Activated CD8-positive, alpha-beta memory T cell treated with anti-CD3 and anti-CD28 coated beads, Interleukin-2, amount 50 U/mL, for 1 hour (primary cell): ENCODE results near the gene ROBO1.

Experiments used
- DNase-seq: peaks from one replicate; pipeline ENCODE4 v3.0.0-alpha.2; 2020; ENCODE audit errors: extremely low read depth

The ROBO1 gene

DNA sequence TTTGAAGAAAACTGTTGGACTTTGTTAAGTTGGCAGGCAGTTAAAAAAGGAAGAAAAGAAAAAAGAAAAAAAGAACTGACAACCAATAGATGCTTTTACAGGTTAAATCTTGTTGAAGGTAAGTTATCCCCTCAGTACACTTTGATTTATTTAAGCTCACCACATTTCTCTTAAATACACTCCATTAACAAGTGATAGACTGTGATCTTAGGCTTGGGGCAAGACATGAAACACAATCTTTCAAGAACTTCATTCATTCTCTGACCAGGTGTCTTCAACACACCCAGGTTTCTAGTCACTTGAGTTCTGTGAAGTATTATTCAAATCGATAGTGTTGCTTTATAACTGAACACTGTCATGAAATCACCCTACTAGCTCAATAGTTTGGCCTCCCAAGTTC is 751.9 kb downstream of the ROBO1 start:
- DNase-seq: no peak

DNA sequence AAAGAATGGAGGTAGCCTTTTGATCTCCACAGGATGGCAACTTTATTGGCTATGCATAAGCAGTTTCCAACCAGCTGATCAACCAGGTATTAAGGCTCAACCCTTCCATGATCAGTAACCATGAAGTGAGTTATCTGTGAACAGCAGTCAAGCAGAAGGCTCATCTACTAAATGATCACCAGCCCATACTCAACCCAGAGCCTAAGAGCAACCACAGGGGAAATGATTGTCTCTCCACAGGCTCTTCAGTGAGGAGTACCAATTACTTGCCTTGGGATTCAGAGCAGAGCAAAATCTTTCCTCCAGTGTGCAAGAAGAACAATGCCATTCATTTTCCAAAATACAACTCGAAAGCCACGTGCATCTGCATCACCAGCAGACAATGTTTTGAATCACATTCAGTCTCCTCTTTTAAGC is 754.8 kb downstream of the ROBO1 start:
- DNase-seq: no peak

DNA sequence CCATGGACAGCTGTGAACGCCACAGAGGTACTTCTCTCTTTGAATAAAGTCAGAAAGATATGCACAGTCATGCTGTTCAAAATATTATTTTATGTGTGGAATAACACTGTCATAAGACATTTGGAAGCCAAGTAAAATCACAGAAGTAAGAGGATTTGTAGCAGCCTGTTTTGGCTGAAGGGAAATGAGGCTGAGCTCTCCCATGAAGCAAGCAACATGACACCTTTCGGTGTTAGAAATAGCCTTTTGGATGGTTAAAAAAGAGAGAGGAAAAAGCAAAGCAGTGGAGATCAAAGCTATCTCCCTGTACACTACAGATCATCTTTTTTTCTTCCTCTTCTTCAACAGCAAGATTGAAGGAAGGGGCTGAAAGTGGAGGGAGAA is 755.3 kb downstream of the ROBO1 start:
- no peak for DNase-seq

DNA sequence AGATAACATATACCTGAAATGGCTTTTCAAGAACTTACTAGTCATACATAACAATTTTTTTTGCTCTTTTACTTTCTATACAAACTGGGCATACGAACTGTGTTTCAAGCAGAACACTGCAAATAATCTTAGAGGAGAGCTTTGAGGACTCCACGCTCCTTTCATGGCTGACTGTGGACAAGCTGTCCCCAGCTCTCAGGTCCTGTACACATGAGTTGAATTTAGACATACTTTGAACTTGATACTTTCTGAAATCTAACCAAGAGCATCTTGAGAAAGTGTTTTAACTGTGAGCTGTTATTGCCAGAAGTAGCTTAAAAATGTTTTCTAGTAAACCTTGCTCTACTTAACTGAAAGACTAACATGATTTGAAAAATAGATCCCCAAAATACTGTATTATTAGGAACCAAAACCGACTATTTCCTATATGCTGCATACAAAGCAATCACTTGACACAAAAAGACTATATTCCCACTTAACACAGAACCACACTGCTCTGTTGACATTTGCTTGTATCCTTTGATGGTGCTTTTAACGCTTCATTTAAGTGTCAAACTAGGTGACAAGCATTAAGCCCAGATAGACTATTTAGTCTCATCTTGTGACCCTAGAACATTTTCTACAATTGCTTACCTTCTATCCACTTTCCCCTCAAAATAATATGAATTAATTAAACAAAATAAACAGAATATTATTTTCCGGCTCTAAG is 755.8 kb downstream of the ROBO1 start:
- no peak for DNase-seq

DNA sequence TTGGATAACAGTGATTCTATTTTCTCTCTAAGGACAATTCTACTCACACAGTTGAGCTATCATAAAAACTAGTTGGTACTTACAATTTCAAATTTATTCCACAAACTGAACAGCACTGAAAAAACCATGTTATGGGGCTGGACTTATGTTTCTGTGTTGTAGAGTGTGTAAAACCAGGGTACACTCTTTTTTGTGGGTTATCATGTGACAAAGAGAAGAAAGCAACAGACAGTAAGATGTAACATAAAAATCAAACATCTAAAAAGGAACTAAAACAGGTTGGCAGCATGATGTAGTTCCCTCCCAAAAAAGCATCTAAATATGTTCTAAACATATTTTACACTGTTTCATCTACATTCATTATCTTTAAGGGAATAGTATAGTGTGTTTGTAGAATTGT is 757.9 kb downstream of the ROBO1 start:
- no peak for DNase-seq

DNA sequence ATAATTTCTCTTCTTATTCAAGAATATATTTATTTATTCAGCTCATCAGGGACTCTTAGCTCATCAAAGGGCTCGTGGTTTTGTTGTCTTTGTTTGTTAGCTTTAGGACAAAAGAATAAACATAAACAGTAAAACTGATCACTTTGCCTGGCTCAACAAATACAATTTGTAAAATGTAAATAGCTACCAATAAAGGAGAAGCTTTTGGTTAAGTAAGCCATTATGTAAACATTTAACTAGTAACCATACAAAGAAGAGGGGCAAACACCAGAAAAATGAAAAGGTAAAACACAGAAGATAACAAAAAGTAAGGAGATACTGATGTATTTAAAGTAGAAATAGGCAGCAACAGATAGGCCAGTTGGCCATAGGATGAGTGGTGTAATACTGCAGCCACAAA is 761.7 kb downstream of the ROBO1 start:
- no peak for DNase-seq

DNA sequence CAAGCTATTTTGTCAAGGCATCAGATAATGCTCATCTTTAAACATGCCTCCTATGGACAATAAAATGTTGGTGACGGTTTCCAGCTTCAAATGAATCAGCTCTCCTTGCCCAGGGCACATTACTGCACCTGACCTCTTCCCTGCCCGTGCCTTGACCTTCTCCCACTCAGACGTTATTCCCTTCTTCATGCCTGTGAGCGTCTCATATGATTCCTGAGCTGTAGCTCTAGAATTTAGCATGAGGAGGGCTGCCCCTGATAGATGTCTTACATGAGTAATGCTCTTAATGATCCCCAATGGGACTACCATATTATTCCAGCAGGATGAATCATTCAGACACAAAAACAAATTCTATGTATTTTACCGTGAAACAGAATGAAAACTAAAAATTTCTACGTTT is 762.7 kb downstream of the ROBO1 start:
- no peak for DNase-seq

DNA sequence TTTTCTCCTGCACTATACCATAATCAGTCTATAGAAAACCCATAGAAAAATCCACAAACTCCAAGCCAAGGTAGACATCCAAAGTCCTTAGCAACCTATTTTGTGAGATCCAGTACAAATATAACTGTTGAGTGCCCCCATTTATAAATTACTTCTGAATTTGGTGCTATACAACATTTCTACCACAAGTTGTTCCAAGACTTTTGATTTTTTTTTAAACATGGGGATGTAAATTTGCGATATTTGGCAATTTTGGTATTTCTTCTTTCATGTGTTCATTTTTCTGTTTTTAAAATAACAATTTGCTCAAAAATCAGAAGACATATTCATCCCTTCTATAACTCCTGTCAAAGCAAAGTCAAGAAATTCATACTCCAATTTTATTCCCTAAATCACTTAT is 763.8 kb downstream of the ROBO1 start:
- DNase-seq: no peak

DNA sequence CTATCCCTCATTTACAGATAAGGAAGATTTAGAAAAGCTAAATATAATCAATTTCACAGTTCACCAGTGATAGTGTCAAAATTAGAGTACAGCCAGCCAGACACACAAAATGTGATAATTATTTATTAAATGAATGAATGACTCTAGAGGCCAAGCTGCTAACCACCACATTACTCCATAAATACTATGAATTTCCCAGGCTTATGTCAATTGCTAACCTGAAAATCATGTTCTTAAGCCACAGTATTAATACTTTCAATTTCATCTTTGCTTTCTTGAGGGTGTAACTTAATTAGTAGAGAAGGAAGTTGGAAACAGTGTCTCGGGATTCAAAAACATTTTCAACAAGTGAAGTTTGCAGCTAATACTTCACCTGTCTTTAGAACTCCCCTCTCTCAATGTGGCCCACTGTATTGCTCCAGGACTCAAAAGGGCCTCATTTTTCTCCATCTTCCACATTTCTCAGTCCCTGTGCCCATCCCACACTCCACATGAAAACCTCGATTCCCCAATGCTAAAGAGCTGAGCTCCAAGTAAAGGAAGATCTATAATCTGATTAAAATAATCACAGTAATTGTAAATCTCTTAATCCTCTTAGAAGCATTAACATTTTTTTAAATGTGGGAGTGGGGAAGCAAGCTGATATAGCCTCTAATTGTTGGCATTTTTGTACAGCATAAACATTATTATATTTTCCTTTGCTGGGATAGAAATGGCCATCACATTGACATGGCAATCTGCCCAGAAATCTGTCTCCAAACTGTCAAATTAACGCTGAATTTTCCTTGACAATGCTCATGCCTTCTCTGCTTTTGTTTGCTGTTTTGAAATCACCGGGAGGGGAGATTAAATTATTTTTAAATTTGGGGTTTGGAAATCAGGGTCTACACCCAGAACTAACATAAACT is 765.1 kb downstream of the ROBO1 start:
- no peak for DNase-seq

DNA sequence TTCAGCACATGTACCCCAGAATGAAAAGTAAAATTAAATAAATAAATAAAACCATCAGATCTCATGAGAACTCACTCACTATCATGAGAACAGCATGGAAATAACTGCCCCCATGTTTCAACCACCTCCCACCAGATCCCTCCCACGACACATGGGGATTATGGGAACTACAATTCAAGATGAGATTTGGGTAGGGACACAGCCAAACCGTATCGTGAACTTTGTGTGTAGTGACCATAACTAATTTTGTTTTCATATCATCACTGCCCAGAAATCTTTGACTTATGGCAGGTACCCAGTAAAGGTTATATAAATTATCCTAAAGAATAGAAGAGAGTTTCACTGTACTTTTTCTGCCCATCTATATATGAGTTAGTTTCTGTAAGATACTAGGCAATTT is 766.5 kb downstream of the ROBO1 start:
- no peak for DNase-seq

DNA sequence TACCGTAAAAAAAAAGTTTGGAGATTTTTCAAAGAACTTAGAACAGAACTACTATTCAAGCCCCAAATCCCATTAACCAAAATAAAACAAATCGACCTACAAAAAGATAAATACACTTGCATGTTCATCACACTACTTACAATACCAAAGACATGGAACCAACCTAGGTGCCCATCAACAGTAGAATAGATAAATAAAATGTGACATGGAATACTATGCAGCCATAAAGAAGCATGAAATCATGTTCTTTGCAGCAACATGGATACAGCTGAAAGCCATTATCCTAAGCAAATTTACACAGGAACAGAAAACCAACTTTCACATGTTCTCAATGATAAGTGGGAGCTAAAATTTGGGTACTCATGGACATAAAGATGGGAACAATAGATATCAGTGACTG is 768.7 kb downstream of the ROBO1 start:
- no peak for DNase-seq

DNA sequence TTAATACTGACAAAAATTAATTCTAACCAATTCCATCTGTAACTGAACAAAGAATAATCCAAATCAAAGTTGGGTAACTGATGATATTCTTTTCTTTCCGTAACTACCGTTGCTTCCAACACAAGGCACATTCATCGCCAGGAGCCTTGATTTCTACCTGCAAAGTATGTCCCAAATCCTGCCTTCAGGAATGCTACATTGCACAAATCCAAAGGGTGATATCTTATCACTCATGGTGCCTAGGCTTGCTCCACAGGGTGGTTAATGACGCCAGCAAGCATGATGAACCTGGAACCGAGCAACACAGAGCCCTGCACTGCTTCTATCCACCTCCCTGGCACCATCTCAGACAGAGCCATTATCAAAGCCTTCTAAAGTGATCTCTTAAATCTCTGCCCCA is 772.7 kb downstream of the ROBO1 start:
- no peak for DNase-seq

DNA sequence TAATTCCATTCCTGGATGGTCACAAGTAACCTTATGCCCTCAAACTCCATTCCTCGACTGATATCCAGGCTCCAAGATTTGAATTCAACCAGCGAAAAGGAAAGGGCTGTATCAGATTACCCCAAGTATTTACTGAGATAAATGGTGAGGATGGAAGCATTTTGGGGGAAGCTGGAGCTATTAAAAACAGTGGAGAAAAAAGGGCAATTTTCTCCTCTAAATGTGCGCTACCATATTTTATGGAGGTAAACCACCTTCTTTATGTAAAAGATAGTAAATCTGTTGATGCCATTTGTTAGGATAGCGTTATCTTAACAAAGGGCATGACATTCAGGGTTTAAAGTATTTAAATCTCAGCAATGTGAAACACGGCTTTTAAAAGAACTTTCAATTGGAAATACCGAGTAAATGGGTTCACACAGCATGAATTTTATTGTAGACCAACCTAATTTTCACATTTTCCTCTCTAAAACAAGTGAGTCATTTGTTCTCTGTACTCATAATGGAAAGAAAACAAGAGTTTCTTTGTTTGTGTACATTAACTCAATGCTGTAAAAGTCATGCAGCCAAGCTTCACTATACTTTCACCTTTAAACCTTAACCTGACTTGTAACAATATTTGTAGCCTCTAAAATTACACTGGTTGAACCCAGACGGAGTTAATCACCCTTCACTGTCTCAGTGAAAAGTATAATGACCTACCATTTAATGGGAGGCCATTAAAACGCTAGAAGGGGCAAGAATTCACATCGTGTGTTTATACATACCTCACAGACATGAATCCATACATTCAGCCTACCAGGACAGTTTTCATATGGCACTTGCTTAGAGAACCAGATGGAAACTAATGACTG is 773.4 kb downstream of the ROBO1 start:
- no peak for DNase-seq

DNA sequence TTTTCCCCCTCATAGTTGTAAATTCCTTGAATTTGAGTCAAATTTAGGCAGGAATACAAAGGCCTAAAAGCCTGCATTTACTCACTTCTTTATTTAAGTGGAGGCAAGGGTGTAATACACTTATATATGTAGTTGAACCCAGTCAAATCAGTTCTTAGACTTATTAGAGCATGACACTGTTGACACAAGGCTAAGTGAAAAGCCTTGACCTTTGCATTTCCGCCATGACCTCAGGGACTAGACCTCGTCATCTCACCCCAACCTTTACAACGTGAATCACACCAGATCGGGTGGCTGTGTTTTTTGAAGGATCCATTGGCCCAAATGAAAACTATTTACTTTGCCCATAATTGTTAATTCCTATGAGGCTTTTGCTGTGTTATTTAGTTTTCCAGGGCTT is 774.4 kb downstream of the ROBO1 start:
- DNase-seq: no peak

DNA sequence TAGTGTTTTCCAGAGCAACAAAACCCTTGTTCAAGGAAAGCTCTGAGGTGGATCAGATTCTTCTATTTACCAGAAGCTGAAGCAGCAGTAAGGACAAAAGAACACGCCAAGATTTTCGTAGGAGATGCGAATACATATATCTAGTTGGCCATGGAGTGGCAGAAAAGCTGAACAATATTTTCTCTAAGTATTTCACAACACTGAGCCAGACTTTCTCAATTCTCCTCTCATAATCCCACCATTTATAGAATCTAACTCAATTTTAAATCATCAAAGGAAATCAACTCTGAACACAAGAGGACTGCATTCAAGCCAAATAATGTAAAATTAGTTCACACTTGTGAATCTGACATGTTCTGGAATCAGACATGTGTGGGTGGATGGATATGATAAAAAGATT is 775.0 kb downstream of the ROBO1 start:
- DNase-seq: no peak

DNA sequence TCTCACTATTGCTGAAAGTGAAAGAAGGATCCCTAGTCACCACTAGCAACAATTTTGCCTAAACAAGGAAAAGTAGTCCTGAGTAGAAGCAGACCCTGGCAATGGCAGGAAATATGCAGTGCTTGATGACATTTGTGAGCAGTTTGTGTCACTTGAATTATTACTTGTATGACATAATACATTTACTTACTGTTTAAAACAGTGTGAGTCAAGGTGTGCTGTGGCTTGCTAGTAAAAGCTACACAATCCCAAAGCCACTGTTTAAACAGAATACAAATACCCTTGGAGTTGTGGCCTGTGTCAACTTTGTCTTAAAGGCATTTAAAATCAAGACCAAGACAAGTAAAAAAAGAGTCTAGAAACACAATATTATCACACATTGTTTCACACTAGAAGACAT is 775.4 kb downstream of the ROBO1 start:
- no peak for DNase-seq

DNA sequence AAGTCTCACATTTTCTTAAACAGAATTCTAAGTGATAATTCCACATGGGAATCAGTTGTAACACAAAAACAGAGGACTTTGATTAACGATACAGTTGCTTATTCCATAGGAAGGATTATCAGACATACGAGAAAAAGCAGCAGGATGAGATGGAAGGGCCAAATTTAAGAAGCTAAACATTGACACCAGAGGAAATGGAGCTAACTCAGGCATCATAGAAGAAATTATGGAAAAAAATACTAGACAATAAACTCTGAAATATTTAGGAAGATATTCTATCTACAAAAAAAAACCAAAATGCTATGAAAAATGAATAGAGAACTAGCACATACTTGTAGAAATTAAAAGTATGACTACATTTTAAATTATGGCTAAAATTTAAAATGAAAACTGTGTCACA is 776.1 kb downstream of the ROBO1 start:
- DNase-seq: no peak

DNA sequence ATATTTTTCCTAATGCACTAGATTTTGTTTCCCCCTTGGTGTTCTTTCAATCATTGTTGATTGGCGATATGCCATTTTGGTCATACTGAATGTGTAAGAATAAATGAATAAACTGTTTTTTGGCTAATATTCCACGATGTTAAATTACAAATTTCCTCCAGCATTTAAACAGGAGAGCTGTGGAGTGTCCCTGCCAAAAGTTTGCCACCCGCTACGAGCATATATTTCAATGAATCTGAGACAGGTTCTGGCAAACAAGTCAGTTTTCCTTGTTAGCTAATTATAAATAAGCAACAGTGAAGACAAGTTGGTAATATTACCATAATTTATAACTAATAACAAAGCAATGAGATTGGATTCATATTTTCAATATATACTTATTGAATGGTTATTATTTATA is 777.6 kb downstream of the ROBO1 start:
- DNase-seq: no peak

DNA sequence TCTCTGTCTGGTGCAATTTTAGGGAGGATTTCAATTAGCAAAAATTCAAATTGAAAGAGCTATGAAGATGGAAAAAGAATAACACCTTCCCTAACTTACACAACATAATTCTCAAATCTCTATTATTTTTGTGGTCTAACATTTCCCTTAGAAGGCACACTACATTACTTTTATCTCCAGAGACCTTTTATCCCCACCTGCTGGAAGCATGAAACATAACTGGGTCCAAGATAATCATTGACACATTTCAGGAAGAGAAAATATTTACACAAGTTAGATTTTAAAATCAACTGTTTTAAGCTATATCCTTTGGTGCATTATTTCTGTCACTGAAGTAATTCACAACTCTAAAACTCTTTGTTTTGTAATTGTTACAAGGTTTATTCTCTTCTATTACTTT is 779.5 kb downstream of the ROBO1 start:
- no peak for DNase-seq

DNA sequence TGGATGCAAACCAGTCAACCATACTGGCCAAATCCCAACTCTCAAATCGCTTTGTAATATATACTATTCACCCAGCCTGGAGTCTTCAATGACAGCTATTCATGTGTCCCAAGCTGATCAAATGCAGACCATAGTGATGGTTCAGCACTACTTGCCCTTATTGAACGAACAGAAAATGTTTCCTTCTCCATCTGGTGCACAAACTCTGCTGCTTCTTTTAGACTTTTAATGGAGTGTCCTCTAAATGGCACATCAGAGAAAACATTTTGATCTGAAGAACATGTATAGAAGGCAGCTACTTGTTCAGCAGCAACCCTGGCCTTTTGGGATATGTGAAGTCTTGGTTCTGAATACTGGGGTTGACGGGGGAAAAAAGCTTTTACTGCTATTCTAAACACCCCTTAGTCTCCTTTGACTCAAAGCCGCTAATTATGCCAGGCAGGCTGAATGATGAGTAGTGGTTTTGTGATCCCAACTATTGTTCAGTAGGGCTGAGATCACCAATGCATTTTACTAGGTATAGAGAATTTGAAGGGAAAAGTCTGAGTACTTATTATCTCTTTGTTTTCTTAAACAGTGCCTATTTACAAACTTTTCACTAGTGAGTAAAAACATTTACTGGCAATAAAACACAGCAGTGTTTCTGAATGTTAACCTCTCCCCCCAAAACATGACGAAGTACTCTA is 781.2 kb downstream of the ROBO1 start:
- no peak for DNase-seq

DNA sequence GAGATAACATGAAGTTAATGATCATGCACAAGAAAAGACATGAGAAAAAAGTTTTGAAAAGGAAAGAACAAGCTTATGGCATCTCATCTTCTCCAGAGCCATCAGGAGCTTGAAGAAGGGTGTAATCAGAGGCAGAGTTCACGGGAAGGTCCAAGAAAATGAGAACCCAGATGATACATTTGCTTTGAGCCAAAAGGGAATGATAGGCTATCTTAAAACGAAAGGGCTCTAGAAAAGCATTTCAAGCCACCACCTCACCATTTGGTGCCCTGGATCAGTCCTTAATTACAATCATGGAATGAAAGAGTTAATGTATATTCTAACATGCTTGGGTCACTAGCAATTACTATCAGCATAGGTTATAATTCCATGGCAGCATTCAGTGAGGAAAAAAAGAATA is 781.8 kb downstream of the ROBO1 start:
- DNase-seq: no peak

DNA sequence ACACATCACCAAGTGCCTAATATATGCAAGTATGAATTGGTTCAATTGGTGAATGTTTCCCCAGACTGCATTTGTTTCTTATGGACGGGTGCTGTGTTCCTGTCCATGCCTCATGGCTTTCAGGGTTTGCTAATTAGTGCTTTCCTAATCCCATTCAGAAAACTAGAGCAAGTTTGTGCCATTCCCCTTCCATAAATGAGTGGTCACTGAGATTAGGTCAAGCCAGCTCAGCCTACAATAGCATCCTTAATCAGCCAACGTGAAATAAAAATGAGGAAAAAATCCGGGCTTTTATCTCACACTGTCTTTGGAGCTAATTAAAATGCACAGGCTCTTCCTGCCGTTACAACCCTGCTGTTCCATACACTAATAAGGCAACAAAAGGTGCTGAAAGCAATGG is 788.8 kb downstream of the ROBO1 start:
- DNase-seq: no peak
